Immature natural killer cell (primary cell): ENCODE measurements around the gene CPTP. TPM values are rescaled to one million over a fixed set of nuclear protein-coding genes. Genes with fewer than 3 reads are reported as not detected.
A peak's percentile ranks its signal among the peaks of the same experiment; 100 is the strongest.

Source experiments
- DNase-seq, 3 donors: peaks; one replicate each; pipeline ENCODE4 v3.0.0; 2022; ENCODE audit warnings: mixed read lengths in 1 of 3
- H3K27ac Mint-ChIP-seq, 6 donors: one replicate each; pipeline ENCODE4 v1.8.0; 2020; ENCODE audit warnings: mixed read lengths in 6 of 6, mild to moderate bottlenecking in 5 of 6, inconsistent platforms in 4 of 6, moderate library complexity in 3 of 6
- H3K27me3 Mint-ChIP-seq, 3 donors: one replicate each; pipeline ENCODE4 v1.8.0; 2020 to 2021; ENCODE audit warnings: low read depth in 3 of 3, mild to moderate bottlenecking in 3 of 3, mixed read lengths in 3 of 3, moderate library complexity in 3 of 3, inconsistent platforms in 1 of 3
- H3K36me3 Mint-ChIP-seq, 3 donors: one replicate each; pipeline ENCODE4 v1.8.0; 2020; ENCODE audit warnings: mixed read lengths in 3 of 3, inconsistent platforms in 2 of 3, mild to moderate bottlenecking in 2 of 3
- H3K4me1 Mint-ChIP-seq, 2 donors: one replicate each; pipeline ENCODE4 v1.8.0; 2020; ENCODE audit warnings: inconsistent platforms in 2 of 2, mild to moderate bottlenecking in 2 of 2, mixed read lengths in 2 of 2, moderate library complexity in 1 of 2
- H3K4me3 Mint-ChIP-seq, 5 donors: one replicate each; pipeline ENCODE4 v1.8.0; 2020; ENCODE audit warnings: mild to moderate bottlenecking in 5 of 5, mixed read lengths in 5 of 5, inconsistent platforms in 3 of 5, moderate library complexity in 3 of 5
- H3K9me3 Mint-ChIP-seq, 6 donors: one replicate each; pipeline ENCODE4 v1.8.0; 2020; ENCODE audit warnings: mild to moderate bottlenecking in 6 of 6, mixed read lengths in 6 of 6, inconsistent platforms in 4 of 6, moderate library complexity in 3 of 6
- polyA plus RNA-seq, 3 donors: library from polyadenylated mRNA; unstranded; fragments of 300-500 nt; fragmentation: Illumina TruSeq; gene quantifications; one replicate each; pipeline ENCODE4 v1.2.3, GENCODE V29; 2021

CPTP gene
- 10 to 100 TPM in 2 of 3 donors, 1 to 10 TPM in 1; 9.2 to 23.7 (median 10.5) TPM for polyA plus RNA-seq

DNA sequence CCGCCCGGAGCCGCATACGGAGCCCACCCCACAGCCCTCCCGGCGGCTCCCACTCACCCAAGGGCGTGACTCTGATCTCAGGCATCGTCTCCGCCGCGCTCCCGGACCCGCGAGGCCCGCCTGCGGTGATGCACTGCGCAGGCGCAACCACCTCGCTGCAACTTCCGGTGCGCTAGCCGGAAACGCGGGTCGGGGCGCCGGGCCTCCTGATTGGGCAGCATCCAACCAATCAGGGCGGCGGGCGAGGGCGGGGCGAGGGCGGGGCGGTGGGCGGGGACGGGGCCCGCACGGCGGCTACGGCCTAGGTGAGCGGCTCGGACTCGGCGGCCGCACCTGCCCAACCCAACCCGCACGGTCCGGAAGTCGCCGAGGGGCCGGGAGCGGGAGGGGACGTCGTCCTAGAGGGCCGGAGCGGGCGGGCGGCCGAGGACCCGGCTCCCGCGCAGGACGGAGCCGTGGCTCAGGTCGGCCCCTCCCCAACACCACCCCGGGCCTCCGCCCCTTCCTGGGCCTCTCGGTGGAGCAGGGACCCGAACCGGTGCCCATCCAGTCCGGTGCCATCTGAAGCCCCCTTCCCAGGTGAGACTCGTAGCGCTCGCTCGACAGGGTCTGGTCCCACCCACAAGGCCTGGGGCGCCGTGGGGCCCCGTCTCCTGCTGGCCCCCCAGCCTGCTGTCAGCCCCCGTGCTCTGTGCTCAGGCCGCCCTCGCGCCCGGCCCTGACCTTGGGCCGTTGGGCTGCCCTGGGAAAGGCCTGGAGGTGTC, at the start of gene CPTP, which contains the start of gene INTS11:
Gene CPTP, plus strand, starts transcription at position 279 of the 764 bp plus-strand sequence. CDS start 2,109 bp downstream, outside the sequence.
Gene INTS11, minus strand, starts transcription at position 137 of the 764 bp plus-strand sequence. Its CDS starts 52 bp downstream, at position 85.
- peaks cover 22 to 29% of the 10 kb centered on the region in 2 donors for H3K4me1 Mint-ChIP-seq
- DNase-seq: peak; percentile 95 to 96 (median 96)
- peaks cover 1 to 4% (median 3%) of the 10 kb centered on the region in 3 donors for H3K27me3 Mint-ChIP-seq
- H3K9me3 Mint-ChIP-seq: no peaks in the 10 kb centered on the region
- peak within 1 kb of the TSS; percentile 76 to 94 (median 88) for H3K27ac Mint-ChIP-seq
- H3K4me3 Mint-ChIP-seq: peak within 1 kb of the TSS; percentile 85 to 97 (median 92)
- H3K36me3 Mint-ChIP-seq: no peaks in the 10 kb centered on the region

DNA sequence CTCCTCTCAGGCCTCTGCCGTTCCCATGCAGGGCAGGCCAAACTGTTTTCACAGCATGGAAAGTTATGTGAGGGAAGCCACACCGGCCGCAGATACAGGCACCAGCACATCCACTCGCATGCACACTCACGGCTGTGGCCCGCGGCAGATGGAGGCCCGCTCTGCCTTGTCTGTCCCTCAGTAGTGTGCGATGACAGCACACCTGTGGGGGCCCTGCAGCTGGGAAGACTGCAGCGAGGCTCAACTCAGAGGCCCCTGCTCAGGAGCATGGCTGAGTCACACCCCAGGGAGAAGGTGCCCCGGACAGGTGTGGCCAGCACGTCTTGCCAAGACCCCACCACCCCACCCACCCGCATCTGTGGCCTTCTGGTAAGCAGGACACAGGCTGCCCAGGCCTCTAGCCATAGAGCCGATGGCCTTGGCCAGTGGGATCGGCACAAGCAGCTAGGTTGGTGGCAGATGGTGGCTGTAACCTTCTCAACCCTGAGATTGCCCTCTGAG, 49.6 kb upstream of the CPTP start:
- Mint-ChIP-seq H3K4me1 (peaks cover 30 to 31% of the 10 kb centered on the region in 2 donors), H3K27ac (peak overlapping the region in 1 of 6 donors; percentile 58), H3K9me3 (no peaks in the 10 kb centered on the region), H3K27me3 (peaks cover 4 to 6% (median 5%) of the 10 kb centered on the region in 3 donors), H3K4me3 (peak overlapping the region; percentile 48 to 72 (median 66)), H3K36me3 (peaks cover 0 to 6% (median 0%) of the 10 kb centered on the region in 3 donors)
- no peak for DNase-seq

DNA sequence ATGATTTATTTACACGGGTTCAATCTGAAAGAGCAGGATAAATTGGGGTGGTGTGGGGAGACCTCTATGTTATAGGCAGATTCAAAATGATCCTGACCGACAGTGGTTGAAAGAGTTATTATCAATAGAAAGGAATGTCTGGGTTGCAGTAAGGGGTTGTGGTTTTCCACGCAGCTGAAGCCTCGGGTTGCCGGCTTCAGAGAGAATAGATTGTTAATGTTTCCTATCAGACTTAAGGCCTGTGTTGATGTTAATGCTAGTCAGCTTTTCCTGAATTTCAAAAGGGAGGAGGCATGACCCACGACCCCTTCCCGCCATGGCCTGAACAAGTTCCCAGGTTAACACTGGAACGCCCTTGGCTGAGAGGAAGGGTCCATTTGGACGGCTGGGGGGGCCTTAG, 48.8 kb upstream of the CPTP start:
- H3K4me1 Mint-ChIP-seq: peaks cover 22 to 23% of the 10 kb centered on the region in 2 donors
- H3K36me3 Mint-ChIP-seq: no peaks in the 10 kb centered on the region
- DNase-seq: no peak
- H3K27me3 Mint-ChIP-seq: peaks cover 3 to 6% (median 3%) of the 10 kb centered on the region in 3 donors
- peak overlapping the region in 3 of 6 donors; percentile 35 to 73 (median 55) for H3K27ac Mint-ChIP-seq
- no peaks in the 10 kb centered on the region for H3K9me3 Mint-ChIP-seq
- peak overlapping the region in 4 of 5 donors; percentile 50 to 74 (median 62) for H3K4me3 Mint-ChIP-seq

DNA sequence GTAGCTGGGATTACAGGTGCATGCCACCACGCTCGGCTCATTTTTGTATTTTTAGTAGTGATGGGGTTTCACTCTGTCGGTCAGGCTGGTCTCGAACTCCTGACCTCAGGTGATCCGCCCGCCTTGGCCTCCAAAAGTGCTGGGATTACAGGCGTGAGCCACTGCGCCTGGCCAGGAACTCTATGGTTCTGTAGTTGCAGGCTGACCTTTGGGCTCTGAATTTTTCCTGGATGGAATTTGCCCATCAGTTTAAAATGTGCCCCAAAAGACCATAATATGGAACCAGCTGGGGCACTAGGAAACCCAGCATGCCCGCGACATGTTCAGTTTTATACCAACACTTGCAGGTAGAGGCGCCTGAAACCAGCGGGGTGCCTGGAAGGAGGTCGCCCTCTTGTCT, 46.0 kb upstream of the CPTP start:
- Mint-ChIP-seq H3K27ac (no peak overlapping the region), H3K36me3 (no peaks in the 10 kb centered on the region), H3K4me3 (no peak overlapping the region), H3K9me3 (no peaks in the 10 kb centered on the region), H3K4me1 (no peaks in the 10 kb centered on the region), H3K27me3 (peaks cover 0 to 2% (median 1%) of the 10 kb centered on the region in 3 donors)
- no peak for DNase-seq

DNA sequence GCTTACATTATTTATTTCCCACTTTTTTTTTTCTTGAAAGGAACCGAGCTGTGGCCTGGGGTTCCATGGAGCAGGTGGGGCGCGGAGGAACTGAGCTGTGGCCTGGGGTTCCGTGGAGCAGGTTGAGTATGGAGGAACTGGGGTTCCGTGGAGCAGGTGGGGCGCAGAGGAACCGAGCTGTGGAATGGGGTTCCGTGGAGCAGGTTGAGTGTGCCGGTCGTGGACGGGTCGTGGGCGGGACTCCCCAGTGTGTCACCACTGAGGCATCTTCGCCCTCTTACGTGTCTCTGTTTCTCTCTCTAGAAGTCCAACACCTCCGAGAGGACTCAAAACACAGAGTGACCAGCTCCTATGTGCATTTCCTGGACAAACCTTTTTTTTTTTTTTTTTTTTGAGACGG, 45.6 kb upstream of the CPTP start:
- Mint-ChIP-seq H3K27me3 (peaks cover 0 to 2% (median 1%) of the 10 kb centered on the region in 3 donors), H3K4me3 (no peak overlapping the region), H3K27ac (no peak overlapping the region), H3K36me3 (no peaks in the 10 kb centered on the region), H3K9me3 (no peaks in the 10 kb centered on the region), H3K4me1 (no peaks in the 10 kb centered on the region)
- no peak for DNase-seq

DNA sequence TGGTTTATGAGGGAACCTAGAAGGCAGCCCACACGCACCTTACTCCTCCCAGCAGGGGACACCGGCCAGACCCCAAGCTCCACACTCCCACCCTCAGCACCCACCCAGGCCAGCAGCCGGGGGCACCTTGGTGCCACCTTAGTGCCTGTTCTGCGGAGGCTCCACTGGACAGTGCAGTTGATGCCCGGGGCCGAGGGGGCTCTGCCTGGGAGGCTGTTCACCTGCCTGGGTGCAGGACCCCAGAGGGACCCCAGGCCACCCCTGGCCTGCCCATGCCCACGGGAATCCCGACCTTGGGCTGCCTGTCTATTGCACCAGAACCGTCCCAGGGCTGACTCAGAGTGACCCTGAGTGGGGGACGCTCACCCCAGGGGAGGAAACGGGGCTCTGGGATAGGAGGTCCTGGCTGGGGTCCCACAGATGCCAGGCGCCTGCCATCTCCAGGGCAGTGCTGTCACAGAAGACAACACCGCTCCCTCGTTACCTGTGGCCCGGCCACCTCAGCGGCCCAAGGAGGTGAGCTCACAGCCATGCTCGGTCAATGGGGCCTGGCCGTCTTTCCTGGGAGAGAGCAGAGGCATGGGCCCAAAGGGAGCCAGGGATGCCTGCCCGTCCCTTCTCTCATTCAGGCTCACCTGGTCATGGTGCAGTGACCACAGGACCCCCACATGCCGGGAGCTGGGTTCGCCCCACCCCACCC, 43.7 kb upstream of the CPTP start:
- H3K27ac Mint-ChIP-seq: no peak overlapping the region
- H3K27me3 Mint-ChIP-seq: peaks cover 1 to 2% (median 1%) of the 10 kb centered on the region in 3 donors
- no peaks in the 10 kb centered on the region for H3K9me3 Mint-ChIP-seq
- no peaks in the 10 kb centered on the region for H3K36me3 Mint-ChIP-seq
- H3K4me1 Mint-ChIP-seq: no peaks in the 10 kb centered on the region
- no peak for DNase-seq
- no peak overlapping the region for H3K4me3 Mint-ChIP-seq

DNA sequence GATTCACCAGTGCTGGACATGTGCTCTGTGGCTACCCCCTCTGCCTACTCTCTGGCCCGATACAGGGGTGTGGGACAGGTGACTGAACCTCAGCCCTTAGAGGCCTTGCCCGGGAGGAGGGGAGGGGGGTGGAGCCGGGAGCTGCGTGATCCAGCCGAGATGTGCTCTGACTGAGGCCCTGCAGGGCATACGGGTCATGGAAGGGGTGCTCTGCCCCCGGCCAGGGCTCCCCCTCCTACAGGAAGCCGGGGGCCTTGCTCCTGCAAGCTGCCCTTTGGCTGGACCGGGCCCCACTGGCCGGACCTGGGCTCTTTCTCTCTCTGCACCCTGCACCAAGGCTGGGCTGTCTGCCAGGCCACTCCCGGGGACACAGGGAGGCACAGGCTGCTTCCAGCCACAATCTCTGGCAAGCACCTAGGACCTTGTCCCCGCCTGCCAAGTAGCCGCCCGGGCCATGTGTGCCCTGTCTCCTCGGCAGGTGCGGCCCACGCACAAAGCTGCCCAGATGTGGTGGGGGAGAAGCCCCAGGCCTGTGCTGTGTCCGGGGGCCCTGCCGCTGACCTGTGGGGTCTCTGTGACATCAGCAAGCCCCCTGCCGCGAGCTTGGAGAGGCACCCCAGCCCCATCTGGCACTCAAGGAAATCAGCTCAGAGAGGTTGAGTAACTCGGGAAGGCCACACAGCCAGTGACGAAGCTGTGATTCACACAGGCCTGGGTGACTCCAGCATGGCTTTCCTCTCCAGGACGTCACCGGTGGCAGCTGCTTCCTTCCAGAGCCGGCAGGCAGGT, 42.9 kb upstream of the CPTP start:
- Mint-ChIP-seq H3K27me3 (peaks cover 1 to 2% (median 2%) of the 10 kb centered on the region in 3 donors), H3K9me3 (no peaks in the 10 kb centered on the region), H3K27ac (no peak overlapping the region), H3K4me1 (no peaks in the 10 kb centered on the region), H3K4me3 (no peak overlapping the region), H3K36me3 (no peaks in the 10 kb centered on the region)
- DNase-seq: no peak

DNA sequence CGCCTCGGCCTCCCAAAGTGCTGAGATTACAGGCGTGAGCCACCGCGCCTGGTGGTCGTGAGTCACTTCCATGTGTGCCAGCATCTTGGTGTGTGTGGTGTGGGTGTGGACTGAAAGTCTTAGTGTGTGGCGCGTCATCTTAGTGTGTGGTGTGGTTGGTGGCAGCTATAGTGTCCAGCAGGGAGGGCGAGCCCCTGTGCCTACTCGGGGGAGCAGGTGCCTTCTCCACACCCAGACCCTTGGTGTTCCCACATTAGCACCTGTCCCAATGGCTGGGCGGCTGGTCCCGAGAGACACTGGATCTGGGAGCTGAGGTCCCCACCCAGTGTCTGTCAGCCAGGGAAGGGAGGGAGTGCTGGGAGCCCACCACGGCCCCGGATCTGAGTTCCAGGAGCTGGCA, 41.6 kb upstream of the CPTP start:
- DNase-seq: no peak
- Mint-ChIP-seq H3K4me3 (no peak overlapping the region), H3K27ac (no peak overlapping the region), H3K36me3 (no peaks in the 10 kb centered on the region), H3K27me3 (peaks cover 1 to 2% (median 2%) of the 10 kb centered on the region in 3 donors), H3K9me3 (no peaks in the 10 kb centered on the region), H3K4me1 (no peaks in the 10 kb centered on the region)

DNA sequence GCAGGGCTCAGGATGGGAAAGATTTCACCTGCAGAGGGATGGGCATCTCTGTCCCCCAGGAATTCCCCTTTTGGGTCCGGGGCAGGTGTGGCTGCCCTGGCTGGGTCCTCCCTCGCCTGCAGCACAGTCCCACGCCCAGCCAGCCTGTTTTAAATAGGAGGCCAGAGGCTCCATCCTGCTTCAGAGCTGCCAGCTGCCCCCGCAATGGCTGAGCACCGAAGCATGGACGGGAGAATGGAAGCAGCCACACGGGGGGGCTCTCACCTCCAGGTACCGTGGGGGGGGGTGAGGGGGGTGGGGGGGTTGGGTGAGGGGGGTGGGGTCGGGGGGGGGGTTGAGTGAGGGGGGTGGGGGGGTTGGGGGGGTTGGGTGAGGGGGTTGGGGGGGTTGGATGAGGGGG, 40.8 kb upstream of the CPTP start:
- H3K36me3 Mint-ChIP-seq: no peaks in the 10 kb centered on the region
- no peaks in the 10 kb centered on the region for H3K9me3 Mint-ChIP-seq
- no peak for DNase-seq
- no peak overlapping the region for H3K27ac Mint-ChIP-seq
- peaks cover 1 to 2% (median 2%) of the 10 kb centered on the region in 3 donors for H3K27me3 Mint-ChIP-seq
- no peak overlapping the region for H3K4me3 Mint-ChIP-seq
- no peaks in the 10 kb centered on the region for H3K4me1 Mint-ChIP-seq

DNA sequence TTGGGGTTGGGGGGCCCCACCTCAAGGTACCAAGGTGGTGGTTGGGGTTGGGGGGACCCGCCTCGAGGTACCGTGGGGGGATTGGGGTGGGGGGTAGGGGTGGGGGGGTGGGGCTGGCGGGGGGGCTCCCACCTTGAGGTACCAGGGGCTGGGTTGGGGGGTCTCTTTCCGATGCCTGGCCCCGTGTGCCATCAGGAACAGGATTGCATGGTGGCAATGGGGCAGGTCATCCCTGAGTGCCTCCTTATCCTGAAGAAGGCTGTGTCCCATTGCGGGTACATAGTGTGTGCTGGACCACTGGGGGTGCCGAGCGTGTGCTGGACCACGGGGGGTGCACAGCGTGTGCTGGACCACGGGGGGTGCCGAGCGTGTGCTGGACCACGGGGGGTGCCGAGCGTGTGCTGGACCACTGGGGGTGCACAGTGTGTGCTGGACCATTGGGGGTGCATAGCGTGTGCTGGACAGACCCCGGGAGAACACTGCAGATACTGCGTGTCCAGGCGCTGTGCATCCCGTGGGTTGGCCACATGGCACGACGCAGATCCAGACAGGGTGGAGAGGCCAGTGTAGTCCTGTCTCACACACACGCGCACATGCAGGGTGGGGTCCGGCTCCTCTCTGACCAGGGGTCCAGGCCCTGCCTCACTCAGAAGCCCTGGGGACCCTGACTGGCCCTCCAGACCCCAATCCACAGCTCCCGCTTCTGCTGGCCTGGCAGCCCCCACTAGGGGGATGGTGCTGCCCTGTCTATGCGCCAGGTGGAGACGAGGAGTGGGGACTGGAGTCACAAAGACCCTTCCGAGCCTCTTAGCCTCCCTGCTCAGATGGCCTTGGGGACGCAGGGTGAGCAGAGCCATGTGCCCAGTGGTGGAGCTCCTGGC, 40.1 kb upstream of the CPTP start:
- H3K36me3 Mint-ChIP-seq: no peaks in the 10 kb centered on the region
- H3K27ac Mint-ChIP-seq: no peak overlapping the region
- no peaks in the 10 kb centered on the region for H3K4me1 Mint-ChIP-seq
- no peaks in the 10 kb centered on the region for H3K9me3 Mint-ChIP-seq
- no peak for DNase-seq
- no peak overlapping the region for H3K4me3 Mint-ChIP-seq
- peaks cover 0 to 2% (median 2%) of the 10 kb centered on the region in 3 donors for H3K27me3 Mint-ChIP-seq

DNA sequence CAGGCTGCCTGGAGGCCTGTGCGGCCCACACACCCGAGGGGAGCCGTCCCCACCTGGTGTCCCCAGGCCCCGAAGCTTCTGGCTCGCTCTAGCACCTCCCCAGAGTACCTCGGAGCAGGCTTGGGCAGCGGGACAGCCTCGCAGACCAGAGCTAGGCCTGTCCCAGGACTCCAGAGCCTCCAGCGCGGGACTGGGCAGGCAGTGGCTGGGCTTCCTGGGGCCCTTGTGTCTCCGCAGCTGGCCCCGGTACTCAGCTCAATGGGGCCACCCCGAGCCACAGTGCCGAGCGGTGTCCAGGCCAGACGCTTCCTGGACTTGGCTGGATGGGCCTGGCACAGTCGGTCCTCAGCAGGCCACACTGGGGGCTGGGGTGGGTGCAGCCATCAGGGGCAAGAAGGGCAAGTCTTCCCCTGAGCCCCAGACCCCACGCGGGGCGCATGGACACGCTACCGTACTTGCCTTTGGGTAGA, 39.5 kb upstream of the CPTP start:
- Mint-ChIP-seq H3K27me3 (peaks cover 0 to 2% (median 0%) of the 10 kb centered on the region in 3 donors), H3K27ac (no peak overlapping the region), H3K4me1 (no peaks in the 10 kb centered on the region), H3K36me3 (no peaks in the 10 kb centered on the region), H3K4me3 (no peak overlapping the region), H3K9me3 (no peaks in the 10 kb centered on the region)
- DNase-seq: no peak

DNA sequence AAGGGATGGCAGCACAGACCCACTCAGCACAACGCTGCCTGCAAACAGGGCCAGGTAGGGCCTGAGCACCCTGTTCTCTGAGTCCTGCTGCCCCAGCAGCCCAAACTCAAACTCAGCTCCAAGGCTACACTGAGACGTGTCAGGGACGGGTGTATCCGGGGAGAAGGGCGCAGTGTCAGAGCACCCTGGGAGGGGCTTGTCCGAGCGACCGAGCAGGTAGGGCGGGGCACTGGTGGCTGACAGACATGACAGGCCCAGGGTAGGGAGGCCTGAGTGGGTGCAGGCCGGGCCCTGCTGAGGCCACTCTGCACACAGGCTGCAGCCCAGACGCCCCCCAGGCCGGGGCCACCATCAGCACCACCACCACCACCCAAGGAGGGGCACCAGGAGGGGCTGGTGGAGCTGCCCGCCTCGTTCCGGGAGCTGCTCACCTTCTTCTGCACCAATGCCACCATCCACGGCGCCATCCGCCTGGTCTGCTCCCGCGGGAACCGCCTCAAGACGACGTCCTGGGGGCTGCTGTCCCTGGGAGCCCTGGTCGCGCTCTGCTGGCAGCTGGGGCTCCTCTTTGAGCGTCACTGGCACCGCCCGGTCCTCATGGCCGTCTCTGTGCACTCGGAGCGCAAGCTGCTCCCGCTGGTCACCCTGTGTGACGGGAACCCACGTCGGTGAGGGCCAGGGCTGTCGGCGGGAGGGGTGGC, 38.8 kb upstream of the CPTP start:
- peaks cover 0 to 2% (median 0%) of the 10 kb centered on the region in 3 donors for H3K27me3 Mint-ChIP-seq
- DNase-seq: no peak
- no peaks in the 10 kb centered on the region for H3K4me1 Mint-ChIP-seq
- H3K9me3 Mint-ChIP-seq: no peaks in the 10 kb centered on the region
- no peaks in the 10 kb centered on the region for H3K36me3 Mint-ChIP-seq
- H3K27ac Mint-ChIP-seq: no peak overlapping the region
- no peak overlapping the region for H3K4me3 Mint-ChIP-seq
